Astrocyte (in vitro differentiated cells and primary cell): ENCODE data around the gene AMPD3. TPM values are rescaled to one million over a fixed set of nuclear protein-coding genes. Genes with fewer than 3 reads are reported as not detected.

ENCODE experiments used
- DNase-seq: peaks from one replicate; pipeline ENCODE4 v3.0.0-alpha.2; 2010; ENCODE audit warnings: low read depth
- FAIRE-seq: peaks from 2 replicates; lab custom pipeline; 2011; peaks lifted over from hg19 to GRCh38; lab: Jason Lieb, UNC
- H2AFZ ChIP-seq: 2 replicates; pipeline ENCODE4 v1.6.0; 2012; ENCODE audit warnings: low read depth, low read length, inconsistent platforms
- H3K27ac ChIP-seq: 2 replicates; pipeline ENCODE4 v1.5.1; 2011; ENCODE audit warnings: low read depth, low read length, inconsistent platforms
- H3K27me3 ChIP-seq: 2 replicates; pipeline ENCODE4 v1.6.0; 2011; ENCODE audit warnings: low read length, inconsistent platforms; ENCODE audit not compliant: insufficient read depth
- H3K36me3 ChIP-seq: 2 replicates; pipeline ENCODE4 v1.5.1; 2011; ENCODE audit warnings: low read length, inconsistent platforms; ENCODE audit not compliant: insufficient read depth
- H3K4me1 ChIP-seq: 2 replicates; pipeline ENCODE4 v1.5.1; 2011; ENCODE audit warnings: low read length, inconsistent platforms; ENCODE audit not compliant: insufficient read depth
- H3K4me2 ChIP-seq: 2 replicates; pipeline ENCODE4 v1.6.0; 2012; ENCODE audit warnings: low read length, inconsistent platforms
- H3K4me3 ChIP-seq: 2 replicates; pipeline ENCODE4 v1.5.1; 2011; ENCODE audit warnings: low read depth, mild to moderate bottlenecking, low read length, inconsistent platforms; ENCODE audit not compliant: insufficient read depth
- H3K79me2 ChIP-seq: 2 replicates; pipeline ENCODE4 v1.6.0; 2012; ENCODE audit warnings: mild to moderate bottlenecking, low read length, inconsistent platforms; ENCODE audit not compliant: insufficient read depth
- H3K9ac ChIP-seq: 2 replicates; pipeline ENCODE4 v1.6.0; 2012; ENCODE audit warnings: mild to moderate bottlenecking, low read length, inconsistent platforms
- H3K9me3 ChIP-seq: 2 replicates; pipeline ENCODE4 v1.5.1; 2012; ENCODE audit warnings: low read depth, mild to moderate bottlenecking, low read length, inconsistent platforms; ENCODE audit not compliant: insufficient read depth
- H4K20me1 ChIP-seq: 2 replicates; pipeline ENCODE4 v1.6.0; 2012; ENCODE audit warnings: low read length, inconsistent platforms; ENCODE audit not compliant: insufficient read depth
- H3K27ac Mint-ChIP-seq: one replicate; pipeline ENCODE4 v1.8.0; 2021; ENCODE audit warnings: mild to moderate bottlenecking, mixed read lengths; ENCODE audit not compliant: unreplicated experiment
- H3K27me3 Mint-ChIP-seq: one replicate; pipeline ENCODE4 v1.8.0; 2021; ENCODE audit warnings: low read depth, mixed read lengths; ENCODE audit not compliant: unreplicated experiment
- H3K36me3 Mint-ChIP-seq: one replicate; pipeline ENCODE4 v1.8.0; 2021; ENCODE audit warnings: low read depth, mixed read lengths; ENCODE audit not compliant: unreplicated experiment
- H3K4me1 Mint-ChIP-seq: one replicate; pipeline ENCODE4 v1.8.0; 2021; ENCODE audit warnings: low read depth, mixed read lengths; ENCODE audit not compliant: unreplicated experiment
- H3K4me3 Mint-ChIP-seq: one replicate; pipeline ENCODE4 v1.8.0; 2021; ENCODE audit warnings: mild to moderate bottlenecking, moderate library complexity, mixed read lengths; ENCODE audit not compliant: unreplicated experiment
- H3K9me3 Mint-ChIP-seq: one replicate; pipeline ENCODE4 v1.8.0; 2021; ENCODE audit warnings: mild to moderate bottlenecking, mixed read lengths; ENCODE audit not compliant: unreplicated experiment
- EZH2 ChIP-seq: IDR thresholded peaks from 2 replicates; pipeline ENCODE4 v1.6.1; 2012; ENCODE audit warnings: mild to moderate bottlenecking, low read length, inconsistent platforms; ENCODE audit not compliant: insufficient read depth
- total RNA-seq: library from RNA; stranded (reverse); gene quantifications from 2 replicates; pipeline ENCODE4 v1.2.1, GENCODE V29; 2021
- TF ChIP-seq, protein P1 (sequence below): IDR thresholded peaks from 2 replicates; pipeline ENCODE4 v1.5.1; 2011; ENCODE audit warnings: low read depth, mild to moderate bottlenecking, inconsistent platforms, low read length, moderate library complexity; ENCODE audit not compliant: insufficient read depth

The AMPD3 gene
- total RNA-seq, 1 donor from 2014 or later = 5.6 TPM

DNA sequence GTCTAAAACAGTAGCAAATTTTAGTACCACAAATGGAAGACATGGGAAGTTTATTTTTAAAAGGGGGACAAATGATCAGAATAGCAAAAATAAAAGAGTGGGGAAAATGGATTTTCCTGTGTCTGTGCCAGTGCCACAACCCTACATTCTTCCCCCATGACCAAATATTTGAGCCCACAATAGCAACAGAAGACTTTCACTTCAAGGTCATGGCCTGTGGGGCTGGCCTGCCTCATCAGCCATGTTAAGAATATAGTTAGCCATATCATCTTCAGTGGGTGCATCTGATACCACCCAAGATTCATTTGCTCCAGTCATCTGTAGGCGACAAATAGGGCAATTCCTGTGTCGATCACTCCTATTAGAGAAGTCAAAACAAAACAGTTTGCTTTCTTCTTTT, 59.6 kb downstream of the AMPD3 start:
- Histone ChIP-seq H3K9ac (no peak overlapping the region), H3K4me3 (no peak overlapping the region), H3K36me3 (no peaks in the 10 kb centered on the region), H4K20me1 (no peaks in the 10 kb centered on the region), H2AFZ (no peak overlapping the region), H3K79me2 (no peaks in the 10 kb centered on the region), H3K4me2 (no peak overlapping the region), H3K9me3 (no peaks in the 10 kb centered on the region), H3K27ac (no peak overlapping the region), H3K27me3 (no peaks in the 10 kb centered on the region), H3K4me1 (no peaks in the 10 kb centered on the region)
- Mint-ChIP-seq H3K27ac (peak overlapping the region; percentile 56), H3K4me3 (no peak overlapping the region), H3K4me1 (peaks cover 12% of the 10 kb centered on the region), H3K9me3 (no peaks in the 10 kb centered on the region), H3K36me3 (no peaks in the 10 kb centered on the region), H3K27me3 (no peaks in the 10 kb centered on the region)
- TF ChIP-seq, protein P1, sequence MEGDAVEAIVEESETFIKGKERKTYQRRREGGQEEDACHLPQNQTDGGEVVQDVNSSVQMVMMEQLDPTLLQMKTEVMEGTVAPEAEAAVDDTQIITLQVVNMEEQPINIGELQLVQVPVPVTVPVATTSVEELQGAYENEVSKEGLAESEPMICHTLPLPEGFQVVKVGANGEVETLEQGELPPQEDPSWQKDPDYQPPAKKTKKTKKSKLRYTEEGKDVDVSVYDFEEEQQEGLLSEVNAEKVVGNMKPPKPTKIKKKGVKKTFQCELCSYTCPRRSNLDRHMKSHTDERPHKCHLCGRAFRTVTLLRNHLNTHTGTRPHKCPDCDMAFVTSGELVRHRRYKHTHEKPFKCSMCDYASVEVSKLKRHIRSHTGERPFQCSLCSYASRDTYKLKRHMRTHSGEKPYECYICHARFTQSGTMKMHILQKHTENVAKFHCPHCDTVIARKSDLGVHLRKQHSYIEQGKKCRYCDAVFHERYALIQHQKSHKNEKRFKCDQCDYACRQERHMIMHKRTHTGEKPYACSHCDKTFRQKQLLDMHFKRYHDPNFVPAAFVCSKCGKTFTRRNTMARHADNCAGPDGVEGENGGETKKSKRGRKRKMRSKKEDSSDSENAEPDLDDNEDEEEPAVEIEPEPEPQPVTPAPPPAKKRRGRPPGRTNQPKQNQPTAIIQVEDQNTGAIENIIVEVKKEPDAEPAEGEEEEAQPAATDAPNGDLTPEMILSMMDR = no peak
- TF ChIP-seq EZH2 = no peak
- DNase-seq (no peak), FAIRE-seq (no peak)

DNA sequence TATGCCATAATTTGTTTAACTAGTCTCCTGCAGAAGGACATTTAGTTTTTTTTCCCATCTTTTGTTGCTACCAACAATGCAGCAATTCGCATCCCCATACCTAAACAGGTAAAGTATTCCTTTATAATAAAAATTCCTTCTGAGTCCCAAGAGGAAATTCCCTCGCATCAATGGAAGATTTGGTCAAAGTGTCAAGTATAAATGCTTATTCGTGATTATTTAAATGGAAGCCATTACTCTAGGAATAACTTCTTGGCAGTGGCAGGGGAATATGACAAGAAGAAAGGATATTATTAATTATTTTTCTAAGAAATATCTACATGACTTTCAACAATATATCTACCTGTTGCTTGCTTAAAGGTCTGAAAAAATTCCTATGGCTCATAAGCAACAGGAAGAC, 60.4 kb downstream of the AMPD3 start:
- Histone ChIP-seq H3K4me2 (no peak overlapping the region), H4K20me1 (no peaks in the 10 kb centered on the region), H3K36me3 (no peaks in the 10 kb centered on the region), H3K27ac (no peak overlapping the region), H3K4me1 (no peaks in the 10 kb centered on the region), H3K4me3 (no peak overlapping the region), H3K9me3 (no peaks in the 10 kb centered on the region), H3K9ac (no peak overlapping the region), H2AFZ (no peak overlapping the region), H3K79me2 (no peaks in the 10 kb centered on the region), H3K27me3 (no peaks in the 10 kb centered on the region)
- Mint-ChIP-seq H3K27me3 (no peaks in the 10 kb centered on the region), H3K27ac (no peak overlapping the region), H3K36me3 (no peaks in the 10 kb centered on the region), H3K4me3 (no peak overlapping the region), H3K9me3 (no peaks in the 10 kb centered on the region), H3K4me1 (peaks cover 12% of the 10 kb centered on the region)
- TF ChIP-seq, protein P1 = no peak
- no peak for TF ChIP-seq EZH2
- FAIRE-seq (no peak), DNase-seq (no peak)

DNA sequence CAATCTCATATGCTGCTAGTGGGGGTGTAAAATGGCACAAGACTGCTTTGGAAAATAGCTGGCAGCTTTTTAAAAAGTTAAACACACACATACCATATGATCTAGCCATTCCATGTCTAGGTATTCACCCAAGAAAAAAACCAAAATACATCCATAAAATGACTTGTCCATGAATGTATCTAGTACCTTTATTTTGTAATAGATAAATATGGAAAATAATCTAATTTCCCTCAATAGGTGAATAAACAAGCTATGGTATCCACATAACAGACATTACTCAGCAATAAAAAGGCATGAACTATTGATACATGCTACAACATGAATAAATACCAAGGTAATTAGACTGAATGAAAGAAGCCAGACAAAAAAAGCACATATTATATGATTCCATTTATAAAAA, 63.1 kb downstream of the AMPD3 start:
- no peak for DNase-seq
- Histone ChIP-seq H3K4me3 (no peak overlapping the region), H4K20me1 (no peaks in the 10 kb centered on the region), H3K79me2 (no peaks in the 10 kb centered on the region), H3K36me3 (peaks cover 8% of the 10 kb centered on the region), H3K4me2 (no peak overlapping the region), H3K4me1 (no peaks in the 10 kb centered on the region), H3K9me3 (no peaks in the 10 kb centered on the region), H2AFZ (no peak overlapping the region), H3K27ac (no peak overlapping the region), H3K27me3 (no peaks in the 10 kb centered on the region), H3K9ac (no peak overlapping the region)
- no peak for FAIRE-seq
- no peaks in the 10 kb centered on the region for H3K27me3 Mint-ChIP-seq
- H3K4me3 Mint-ChIP-seq = no peak overlapping the region
- H3K4me1 Mint-ChIP-seq = peaks cover 12% of the 10 kb centered on the region
- no peaks in the 10 kb centered on the region for H3K9me3 Mint-ChIP-seq
- H3K27ac Mint-ChIP-seq = no peak overlapping the region
- peaks cover 2% of the 10 kb centered on the region for H3K36me3 Mint-ChIP-seq
- TF ChIP-seq, protein P1 = no peak
- no peak for TF ChIP-seq EZH2
